Fibroblast of skin of right quadriceps (primary cell): ENCODE data around the gene MRPL53.

Source experiments
- DNase-seq: peaks from one replicate; pipeline ENCODE4 v3.0.0-alpha.2; 2013

MRPL53 gene

GRCh38 chr2:74472086-74472944 lies at the start of gene MRPL53:
MRPL53 (minus strand) TSS chr2:74472680; CDS start chr2:74472660, 20 bp downstream.
- peak; percentile 94 for DNase-seq

DNA sequence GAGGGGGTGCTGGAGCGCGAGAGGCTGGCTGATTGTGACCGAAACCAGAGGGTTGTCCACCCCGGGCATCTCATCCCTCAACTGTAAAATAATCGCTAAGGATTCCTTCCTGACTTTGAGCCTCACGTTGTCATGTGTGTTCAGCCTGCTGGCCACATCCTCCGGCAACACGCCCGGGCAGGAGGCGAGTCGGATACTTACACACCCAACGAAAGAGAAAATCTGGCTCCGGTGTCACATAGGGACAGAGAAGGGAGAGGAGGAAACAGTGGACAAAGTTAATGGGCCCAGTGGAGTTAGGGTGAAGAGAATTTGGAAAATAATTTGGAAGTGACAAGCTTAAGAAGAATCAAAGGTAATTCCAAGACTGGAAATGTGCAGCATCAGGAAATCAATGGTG lies 44.2 kb upstream of the MRPL53 start:
- no peak for DNase-seq

DNA sequence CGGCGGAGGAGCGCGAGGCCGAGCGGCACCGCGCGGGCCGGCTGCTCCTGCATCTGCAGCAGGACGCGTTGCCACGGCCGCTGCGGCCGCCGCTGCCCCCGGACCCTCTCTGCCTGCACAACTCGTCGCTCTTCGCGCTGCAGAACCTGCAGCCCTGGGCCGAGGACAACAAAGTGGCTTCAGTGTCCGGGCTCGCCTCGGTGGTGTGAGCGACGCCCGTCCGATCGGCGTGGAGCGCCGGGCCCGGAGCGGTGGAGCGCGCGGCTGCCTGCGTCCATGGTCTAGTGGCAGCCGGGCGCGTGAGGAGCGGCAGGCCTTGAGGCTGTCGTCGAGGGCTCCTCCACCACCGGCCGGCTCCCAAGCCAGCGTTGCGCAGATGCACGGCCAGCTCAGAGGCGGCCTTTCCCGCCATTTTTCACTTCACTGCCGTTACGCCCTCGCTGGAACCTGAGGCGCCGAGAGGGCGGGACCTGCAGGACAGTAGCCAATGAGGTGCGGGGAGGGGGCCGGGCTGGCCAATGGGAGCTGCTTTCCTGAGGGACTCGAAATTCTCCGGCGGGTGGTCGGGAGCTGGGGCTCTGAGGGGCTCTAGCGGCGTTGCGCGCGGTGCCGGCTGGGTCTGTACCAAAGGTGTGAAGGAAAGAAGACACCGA lies 43.6 kb upstream of the MRPL53 start:
- DNase-seq = peak; percentile 58

DNA sequence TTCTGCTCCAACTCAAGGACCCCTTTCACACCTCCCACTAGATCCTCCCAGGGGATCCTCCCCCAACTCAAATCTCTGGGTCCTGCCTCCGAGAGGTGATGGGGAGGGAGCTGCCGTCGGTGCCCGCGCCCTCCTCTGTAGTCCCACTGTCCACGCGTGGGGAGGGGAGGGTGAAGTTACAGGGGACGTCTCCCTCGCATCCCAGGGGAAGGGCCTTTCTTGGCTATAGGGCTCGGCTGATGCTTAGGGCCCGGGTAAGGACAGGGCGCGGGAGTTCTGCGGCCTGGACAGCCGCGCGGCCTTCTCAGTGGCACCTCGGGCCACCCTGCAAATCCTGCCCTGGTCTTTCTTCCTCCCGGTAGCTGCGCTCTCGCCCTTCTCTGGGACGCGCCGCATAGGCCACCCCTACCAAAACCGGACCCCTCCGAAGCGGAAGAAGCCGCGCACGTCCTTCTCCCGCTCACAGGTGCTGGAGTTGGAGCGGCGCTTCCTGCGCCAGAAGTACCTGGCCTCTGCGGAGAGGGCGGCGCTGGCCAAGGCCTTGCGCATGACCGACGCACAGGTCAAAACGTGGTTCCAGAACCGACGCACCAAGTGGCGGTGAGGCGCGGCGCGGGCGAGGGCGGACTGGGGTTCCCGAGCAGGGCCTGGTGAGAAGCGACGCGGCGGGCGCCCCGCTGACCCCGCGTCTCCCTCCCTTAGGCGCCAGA lies 42.9 kb upstream of the MRPL53 start:
- no peak for DNase-seq

- DNase-seq = no peak
Observed at GRCh38 chr2:74514368-74515270, 42.1 kb upstream of the MRPL53 start, which contains the start of gene TLX2. TLX2 (plus strand) TSS chr2:74514450; CDS start chr2:74514807, 357 bp downstream.

- DNase-seq = no peak
Observed at GRCh38 chr2:74513605-74514367, 41.3 kb upstream of the MRPL53 start.

- DNase-seq = no peak
Observed at GRCh38 chr2:74512744-74513604, 40.5 kb upstream of the MRPL53 start.

DNA sequence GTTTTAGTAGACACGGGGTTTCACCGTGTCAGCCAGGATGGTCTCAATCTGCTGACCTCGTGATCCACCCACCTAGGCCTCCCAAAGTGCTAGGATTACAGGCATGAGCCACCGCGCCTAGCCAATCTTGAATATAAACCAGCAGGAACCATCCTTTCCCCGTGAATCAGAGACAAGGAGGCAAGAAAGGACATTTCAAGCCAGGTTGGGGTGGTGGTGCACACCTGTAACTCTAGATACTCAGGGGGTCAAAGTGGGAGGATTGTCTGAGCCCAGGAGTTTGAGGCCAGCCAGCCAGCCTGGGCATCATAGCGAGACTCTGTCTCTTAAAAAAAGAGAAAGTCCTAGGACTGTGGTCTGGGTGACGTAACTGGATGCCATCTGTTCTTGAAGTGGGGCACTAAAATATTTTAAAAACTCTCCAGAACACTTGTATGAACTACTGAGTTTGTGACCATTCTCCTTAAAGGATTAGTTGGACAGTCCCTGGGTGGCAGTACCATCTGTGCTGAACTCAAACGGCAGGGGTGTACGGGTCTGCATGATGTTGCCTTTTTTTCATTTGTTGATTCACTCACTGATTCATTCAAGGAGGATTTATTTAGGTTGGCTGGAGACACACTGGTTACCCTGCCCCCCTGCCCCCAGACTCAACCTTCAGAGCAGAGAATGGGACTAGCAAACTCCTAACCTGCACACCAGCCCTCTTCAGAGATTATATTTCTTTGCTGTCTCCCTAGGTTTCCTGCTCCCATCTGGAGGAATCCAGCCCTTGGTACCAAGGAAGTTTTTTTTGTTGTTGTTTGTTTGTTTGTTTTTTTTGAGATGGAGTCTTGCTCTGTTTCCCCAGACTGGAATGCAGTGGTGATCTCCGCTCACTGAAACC lies 38.9 kb upstream of the MRPL53 start:
- no peak for DNase-seq

DNA sequence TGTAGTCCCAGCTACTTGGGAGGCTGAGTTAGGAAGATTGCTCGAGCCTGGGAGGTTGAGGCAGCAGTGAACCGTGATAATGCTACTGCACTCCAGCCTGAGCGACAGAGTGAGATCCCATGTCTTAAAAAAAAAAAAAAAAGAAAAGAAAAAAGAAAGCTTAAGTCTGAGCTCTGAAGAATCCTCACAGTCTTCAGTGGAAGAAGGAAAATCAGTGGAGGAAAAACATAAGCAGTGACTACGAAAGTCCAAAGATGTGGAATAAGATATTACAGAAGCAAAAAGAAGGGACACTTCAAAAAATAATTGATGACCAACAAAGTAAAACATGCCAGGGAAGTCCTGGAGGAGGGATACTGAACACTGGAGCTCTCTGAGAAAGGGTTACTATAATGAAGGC lies 37.8 kb upstream of the MRPL53 start:
- no peak for DNase-seq

DNA sequence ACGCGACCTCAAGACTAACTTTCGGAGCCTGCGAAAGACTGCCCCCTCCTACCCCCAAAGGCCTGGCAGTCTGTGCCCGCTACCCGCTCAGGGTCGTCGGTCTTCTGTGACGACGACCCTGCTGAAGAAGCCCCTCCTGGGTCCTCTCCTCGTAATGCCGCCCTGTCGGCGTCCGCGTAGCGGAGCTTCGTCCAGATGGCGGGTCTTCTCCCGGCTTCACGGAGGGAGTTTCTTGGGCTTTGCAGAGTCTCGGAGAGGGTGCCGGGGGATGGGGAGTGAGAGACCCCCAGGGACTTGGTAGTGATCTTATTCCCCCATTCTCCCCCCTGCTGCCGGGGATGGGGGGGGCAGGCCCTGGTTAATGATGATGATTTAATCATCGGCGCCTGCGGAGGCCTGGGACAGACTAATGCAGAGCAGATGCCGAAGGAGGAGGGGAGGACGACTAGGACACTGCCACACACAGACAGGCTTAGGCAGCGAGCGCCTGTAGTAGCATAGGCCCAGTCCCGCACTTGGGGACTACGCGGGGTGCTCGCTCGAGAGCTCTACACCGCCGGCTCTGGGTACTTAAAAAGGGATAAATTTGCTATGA lies 35.5 kb upstream of the MRPL53 start:
- peak; percentile 93 for DNase-seq

- DNase-seq = peak; percentile 98
Observed at GRCh38 chr2:74507145-74507925, 34.9 kb upstream of the MRPL53 start, which contains the start of gene PCGF1. PCGF1 (minus strand) TSS chr2:74507695; CDS start chr2:74507668, 27 bp downstream.

DNA sequence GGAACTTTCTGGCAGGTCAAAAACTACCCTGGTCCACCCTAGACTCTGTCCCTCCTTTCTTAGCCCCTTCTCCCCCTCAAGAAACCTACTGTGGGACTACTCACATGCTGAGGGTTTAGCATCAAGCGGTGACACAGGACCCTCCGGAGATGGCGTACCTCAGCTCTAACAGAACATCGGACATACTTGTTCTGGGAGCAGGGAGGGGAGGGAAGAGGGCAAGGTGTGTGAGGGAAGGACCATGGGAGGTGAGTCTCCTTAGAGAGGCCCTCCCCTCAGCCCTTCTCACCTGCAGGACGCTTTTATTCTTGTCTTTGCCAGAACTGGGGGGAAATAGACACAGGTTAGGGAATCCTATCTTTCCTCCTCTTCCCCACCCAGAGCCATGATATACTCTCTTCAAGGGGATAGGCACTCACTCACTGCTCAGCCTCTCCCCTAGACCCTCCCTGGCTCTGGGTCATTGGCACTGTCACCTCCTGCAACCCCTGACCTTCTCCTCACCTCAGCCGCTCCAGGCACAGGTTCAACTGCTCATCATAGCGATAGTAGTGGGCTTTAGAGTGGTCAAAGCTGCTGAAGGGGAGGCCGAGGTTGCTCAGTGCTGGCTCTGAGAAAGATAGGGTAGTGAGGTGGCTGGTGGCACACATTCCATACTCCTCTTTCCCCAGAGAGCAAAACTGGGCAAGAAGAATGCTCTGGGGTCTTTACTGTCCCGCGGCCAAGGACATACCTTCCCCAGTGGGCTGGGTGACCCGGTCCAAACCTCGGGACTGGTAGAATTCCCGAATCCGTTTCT lies 33.2 kb upstream of the MRPL53 start:
- no peak for DNase-seq

- no peak for DNase-seq
Observed at GRCh38 chr2:74504591-74504990, 32.1 kb upstream of the MRPL53 start.

GRCh38 chr2:74503506-74504475 lies 31.3 kb upstream of the MRPL53 start:
- no peak for DNase-seq

GRCh38 chr2:74502720-74503505 lies 30.4 kb upstream of the MRPL53 start:
- DNase-seq = peak; percentile 66
